ENCODE data around the gene SNAPC4. TPM values are rescaled to one million over a fixed set of nuclear protein-coding genes. Genes with fewer than 3 reads are reported as not detected.
"Not testable (repeated sequence)": the region's sequence is repeated elsewhere in the genome, so short reads cannot be mapped to it uniquely, and the experiment has no call there.

Gene SNAPC4
- polyA plus RNA-seq, 1 experiment = 1.7 TPM

DNA sequence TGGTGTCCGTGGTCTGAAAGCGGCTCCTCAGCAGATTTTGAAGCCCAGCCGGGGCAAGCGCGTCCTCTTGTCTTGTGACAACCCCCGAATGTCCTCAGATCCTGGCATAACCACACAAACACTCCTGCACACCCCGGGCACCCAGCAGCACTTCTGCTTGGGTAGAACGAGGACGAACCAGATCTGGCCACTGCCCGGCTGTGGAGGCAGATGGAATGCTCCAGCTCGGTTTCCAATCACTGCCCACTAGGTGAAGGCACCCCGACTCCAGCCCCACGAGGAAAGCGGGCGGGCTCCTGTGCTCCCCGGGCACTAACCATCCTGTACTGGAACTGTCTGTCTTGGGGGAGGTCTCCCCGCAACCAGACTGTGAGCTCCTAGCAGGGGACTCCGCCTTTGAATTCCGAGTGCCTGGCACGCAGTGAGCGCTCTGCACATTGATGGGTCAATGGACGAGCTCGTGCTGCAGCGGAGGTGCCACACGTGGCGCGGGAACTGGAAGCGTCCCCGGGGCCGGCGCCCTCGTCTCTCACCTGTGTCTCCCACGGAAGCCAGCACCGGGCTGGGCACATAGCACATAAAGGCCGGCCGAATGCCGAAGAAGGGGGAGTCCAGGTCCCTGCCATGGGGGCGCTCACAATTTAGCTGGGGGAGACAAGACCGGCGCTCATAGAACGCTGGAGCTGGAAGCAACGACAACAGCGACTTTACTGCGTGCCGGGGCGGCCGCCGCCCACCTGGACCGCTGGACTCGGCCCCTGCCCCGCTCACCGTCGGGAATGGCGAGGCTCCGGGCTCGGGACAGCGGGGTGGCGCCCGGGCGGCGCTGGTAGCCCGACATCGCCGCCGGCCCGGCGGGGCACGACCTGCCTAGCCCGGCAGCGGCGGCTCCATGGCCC, 9.8 kb upstream of the SNAPC4 start:
- H3K36me3 ChIP-seq (ENCODE audit: control insufficient read depth, insufficient read depth, low read length) = peaks cover 28% of the 10 kb centered on the region
- H3K4me3 ChIP-seq (ENCODE audit: low read depth, low read length) = peak overlapping the region; percentile 99
- TF ChIP-seq, protein P1, sequence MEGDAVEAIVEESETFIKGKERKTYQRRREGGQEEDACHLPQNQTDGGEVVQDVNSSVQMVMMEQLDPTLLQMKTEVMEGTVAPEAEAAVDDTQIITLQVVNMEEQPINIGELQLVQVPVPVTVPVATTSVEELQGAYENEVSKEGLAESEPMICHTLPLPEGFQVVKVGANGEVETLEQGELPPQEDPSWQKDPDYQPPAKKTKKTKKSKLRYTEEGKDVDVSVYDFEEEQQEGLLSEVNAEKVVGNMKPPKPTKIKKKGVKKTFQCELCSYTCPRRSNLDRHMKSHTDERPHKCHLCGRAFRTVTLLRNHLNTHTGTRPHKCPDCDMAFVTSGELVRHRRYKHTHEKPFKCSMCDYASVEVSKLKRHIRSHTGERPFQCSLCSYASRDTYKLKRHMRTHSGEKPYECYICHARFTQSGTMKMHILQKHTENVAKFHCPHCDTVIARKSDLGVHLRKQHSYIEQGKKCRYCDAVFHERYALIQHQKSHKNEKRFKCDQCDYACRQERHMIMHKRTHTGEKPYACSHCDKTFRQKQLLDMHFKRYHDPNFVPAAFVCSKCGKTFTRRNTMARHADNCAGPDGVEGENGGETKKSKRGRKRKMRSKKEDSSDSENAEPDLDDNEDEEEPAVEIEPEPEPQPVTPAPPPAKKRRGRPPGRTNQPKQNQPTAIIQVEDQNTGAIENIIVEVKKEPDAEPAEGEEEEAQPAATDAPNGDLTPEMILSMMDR (IDR thresholded peaks at IDR 0.05; ENCODE audit: insufficient read depth, low read depth, low read length) = no peak
- POLR2A ChIA-PET = interaction anchor here (0.9 kb wide), 1 partner anchor 21 kb away, joined by 3 read pairs; no protein-coding TSS in a partner anchor
- DNase-seq (ENCODE audit: low read depth) = no peak
- CTCF ChIA-PET = interaction anchor here (1.0 to 1.4 kb wide), 7 partner anchors 9 to 97 kb away, joined by 3 to 7 read pairs (median 5); partner anchors contain the start of gene SNAPC4
- no peaks in the 10 kb centered on the region for H3K27me3 ChIP-seq (ENCODE audit: control insufficient read depth, insufficient read depth, low read length)

DNA sequence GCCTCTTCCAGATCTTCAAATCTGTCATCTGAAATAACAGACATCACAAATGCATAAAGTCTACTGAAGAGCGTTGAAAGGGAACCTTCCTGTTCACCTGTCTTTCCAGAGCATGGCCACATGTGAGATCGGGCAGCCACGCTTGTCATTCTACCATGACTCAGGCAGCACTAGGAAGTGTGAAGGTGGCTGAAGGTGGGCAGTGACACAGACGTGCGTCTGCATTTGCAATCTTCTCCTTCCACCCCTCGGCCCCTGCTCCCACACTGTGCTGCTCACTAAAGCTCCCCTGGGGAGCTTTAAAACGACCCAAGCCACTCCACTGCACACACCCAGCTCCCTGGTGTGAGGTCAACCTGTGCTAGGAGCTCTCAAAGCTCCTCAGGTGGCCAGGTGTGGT, 7.9 kb upstream of the SNAPC4 start:
- TF ChIP-seq, protein P1 (IDR thresholded peaks at IDR 0.05; ENCODE audit: insufficient read depth, low read depth, low read length) = no peak
- no peaks in the 10 kb centered on the region for H3K27me3 ChIP-seq (ENCODE audit: control insufficient read depth, insufficient read depth, low read length)
- no peak for DNase-seq (ENCODE audit: low read depth)
- POLR2A ChIA-PET = no interaction called here
- CTCF ChIA-PET = interaction anchor here (0.7 kb wide), 1 partner anchor 95 kb away, joined by 3 read pairs; no protein-coding TSS in a partner anchor
- no peak overlapping the region for H3K4me3 ChIP-seq (ENCODE audit: low read depth, low read length)
- peaks cover 20% of the 10 kb centered on the region for H3K36me3 ChIP-seq (ENCODE audit: control insufficient read depth, insufficient read depth, low read length)

DNA sequence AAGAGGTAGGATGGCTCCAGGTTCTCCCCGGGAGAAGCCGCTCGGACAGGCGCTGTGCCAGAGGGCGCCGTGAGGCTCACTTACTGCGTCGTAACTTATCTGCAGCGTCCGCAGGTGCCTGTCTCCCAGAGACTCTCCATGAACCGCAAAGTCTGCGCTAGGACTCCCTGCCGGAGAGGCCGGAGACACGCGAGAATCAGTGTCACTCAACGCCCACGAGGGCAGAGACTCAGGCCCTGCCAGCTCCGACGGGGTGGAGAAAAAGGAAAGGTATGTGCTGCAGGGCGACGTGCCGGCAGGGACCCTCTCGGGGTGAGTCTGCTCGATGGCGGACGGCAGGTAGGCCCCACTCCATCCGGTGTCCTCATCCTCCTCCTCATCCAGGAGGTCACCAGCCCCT, 7.1 kb upstream of the SNAPC4 start:
- CTCF ChIA-PET = interaction anchor here (0.5 kb wide), 1 partner anchor 516 kb away, joined by 4 read pairs; no protein-coding TSS in a partner anchor
- DNase-seq (ENCODE audit: low read depth); POLR2A ChIA-PET; H3K27me3 ChIP-seq (ENCODE audit: control insufficient read depth, insufficient read depth, low read length); H3K4me3 ChIP-seq (ENCODE audit: low read depth, low read length): not testable (repeated sequence)
- peaks cover 17% of the 10 kb centered on the region for H3K36me3 ChIP-seq (ENCODE audit: control insufficient read depth, insufficient read depth, low read length)

DNA sequence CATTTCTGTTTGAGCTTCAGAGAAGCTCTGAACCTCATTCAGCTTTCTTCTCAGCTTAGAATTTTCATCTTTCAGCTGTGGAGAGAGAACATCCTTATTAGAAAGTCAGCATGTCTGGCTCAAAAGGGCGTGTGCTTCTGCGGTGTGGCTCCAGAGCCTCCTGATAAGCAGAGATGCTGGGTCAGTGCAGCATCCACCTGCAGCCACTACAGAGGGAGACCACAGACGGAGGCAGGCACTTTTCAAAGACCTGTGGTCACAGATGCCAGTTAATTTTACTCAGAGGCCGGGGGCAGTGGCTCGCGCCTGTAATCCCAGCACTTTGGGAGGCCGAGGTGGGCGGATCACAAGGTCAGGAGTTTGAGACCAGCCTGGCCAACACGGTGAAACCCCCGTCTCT, 5.9 kb upstream of the SNAPC4 start:
- CTCF ChIA-PET = interaction anchor here (0.6 kb wide), 1 partner anchor 93 kb away, joined by 3 read pairs; no protein-coding TSS in a partner anchor
- DNase-seq (ENCODE audit: low read depth); H3K27me3 ChIP-seq (ENCODE audit: control insufficient read depth, insufficient read depth, low read length); POLR2A ChIA-PET; H3K4me3 ChIP-seq (ENCODE audit: low read depth, low read length): not testable (repeated sequence)
- H3K36me3 ChIP-seq (ENCODE audit: control insufficient read depth, insufficient read depth, low read length) = peaks cover 17% of the 10 kb centered on the region

DNA sequence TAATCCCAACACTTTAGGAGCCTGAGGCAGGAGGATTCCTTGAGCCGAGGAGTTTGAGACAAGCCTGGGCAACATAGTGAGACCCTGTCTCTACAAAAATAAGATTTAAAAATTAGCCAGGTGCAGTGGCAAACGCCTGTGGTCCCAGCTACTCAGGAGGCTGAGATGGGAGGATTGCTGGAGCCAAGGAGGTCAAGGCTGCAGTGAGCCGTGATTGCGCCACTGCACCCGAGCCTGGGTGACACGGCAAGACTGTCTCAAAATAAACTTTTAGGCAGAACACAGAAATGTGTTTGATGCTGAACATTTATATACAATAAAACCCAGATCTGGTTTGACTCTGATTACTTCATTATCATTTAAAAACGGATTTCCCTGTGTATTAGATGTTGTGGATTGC, 5.5 kb upstream of the SNAPC4 start:
- no peak overlapping the region for H3K4me3 ChIP-seq (ENCODE audit: low read depth, low read length)
- TF ChIP-seq, protein P1 (IDR thresholded peaks at IDR 0.05; ENCODE audit: insufficient read depth, low read depth, low read length) = no peak
- peaks cover 17% of the 10 kb centered on the region for H3K36me3 ChIP-seq (ENCODE audit: control insufficient read depth, insufficient read depth, low read length)
- ChIA-PET POLR2A (no interaction called here), CTCF (interaction anchor here (0.6 kb wide), 1 partner anchor 93 kb away, joined by 3 read pairs; no protein-coding TSS in a partner anchor)
- no peaks in the 10 kb centered on the region for H3K27me3 ChIP-seq (ENCODE audit: control insufficient read depth, insufficient read depth, low read length)
- DNase-seq (ENCODE audit: low read depth) = no peak

DNA sequence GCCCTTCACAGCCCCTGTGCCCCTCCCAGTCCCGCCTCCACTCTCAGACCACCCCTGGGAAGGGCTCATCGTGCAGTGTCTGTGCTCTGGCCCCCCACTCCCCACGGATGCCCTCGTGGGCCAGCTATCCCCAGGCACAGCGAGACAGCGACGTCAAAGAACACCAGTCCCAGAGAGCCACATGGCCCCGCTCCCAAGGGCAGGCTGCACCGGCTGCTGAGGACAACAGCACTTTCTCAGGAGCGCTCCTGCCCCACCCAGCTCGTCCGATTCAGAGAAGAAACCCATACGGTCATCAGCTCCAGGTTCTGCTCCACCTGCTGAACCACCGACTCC, 4.8 kb upstream of the SNAPC4 start:
- no peaks in the 10 kb centered on the region for H3K27me3 ChIP-seq (ENCODE audit: control insufficient read depth, insufficient read depth, low read length)
- TF ChIP-seq, protein P1 (IDR thresholded peaks at IDR 0.05; ENCODE audit: insufficient read depth, low read depth, low read length) = no peak
- peaks cover 17% of the 10 kb centered on the region for H3K36me3 ChIP-seq (ENCODE audit: control insufficient read depth, insufficient read depth, low read length)
- ChIA-PET POLR2A (no interaction called here), CTCF (interaction anchor here (6.5 kb wide), 1 partner anchor 93 kb away, joined by 84 read pairs; no protein-coding TSS in a partner anchor)
- H3K4me3 ChIP-seq (ENCODE audit: low read depth, low read length) = no peak overlapping the region
- no peak for DNase-seq (ENCODE audit: low read depth)
